GM12892 (cell line): ENCODE measurements around the gene R3HDM2.

ENCODE experiments used
- POLR2A ChIP-seq: IDR thresholded peaks from 2 replicates; pipeline ENCODE4 v1.6.1; 2011; ENCODE audit warnings: low read depth, low read length, control low read depth
- POLR2AphosphoS5 ChIP-seq: IDR thresholded peaks from 2 replicates; pipeline ENCODE4 v1.6.1; 2011; ENCODE audit warnings: low read depth, low read length, control low read depth

DNA sequence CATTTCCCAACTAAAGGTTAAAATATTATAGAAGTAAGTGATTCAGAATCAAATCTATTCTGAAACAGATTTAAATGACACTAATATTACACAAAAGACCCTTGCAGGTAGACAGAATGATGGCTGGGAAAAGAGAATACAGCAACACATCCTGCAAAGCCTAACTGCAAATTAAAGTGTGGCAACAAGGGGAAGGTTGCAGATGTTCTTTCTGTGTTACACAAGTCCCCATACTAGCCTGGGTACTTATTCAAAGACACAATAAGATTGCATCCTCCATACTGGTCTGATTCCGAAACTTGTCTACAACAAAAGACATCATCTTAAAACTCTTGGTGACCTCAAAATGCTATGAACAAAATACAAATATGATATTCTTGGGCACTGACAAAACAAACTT lies 50.5 kb downstream of the R3HDM2 start:
- TF ChIP-seq POLR2A (no peak), POLR2AphosphoS5 (no peak)
